Gastrocnemius medialis (tissue), 4 donors: ENCODE data around the gene TMOD3.

ENCODE experiments used
- POLR2A ChIP-seq, 2 donors: fragments of 450-650 bp; IDR thresholded peaks; one replicate each; pipeline ENCODE4 v1.6.1; 2017; ENCODE audit warnings: antibody characterized with exemption in 2 of 2, mild to moderate bottlenecking in 2 of 2, moderate library complexity in 2 of 2
- TF ChIP-seq, protein P1 (sequence below), 5 experiments: fragments of 450-650 bp in 3 of 5; fragments of 200-600 bp in 2 of 5; sonication (generic) in 2 of 5; IDR thresholded peaks in 4 of 5; conservative IDR thresholded peaks in 1 of 5; 1 replicate in 4 of 5; 2 replicates in 1 of 5; pipeline ENCODE4 v1.5.1; 2016 to 2019; ENCODE audit warnings: antibody characterized with exemption in 5 of 5, mild to moderate bottlenecking in 3 of 5, moderate library complexity in 3 of 5

DNA sequence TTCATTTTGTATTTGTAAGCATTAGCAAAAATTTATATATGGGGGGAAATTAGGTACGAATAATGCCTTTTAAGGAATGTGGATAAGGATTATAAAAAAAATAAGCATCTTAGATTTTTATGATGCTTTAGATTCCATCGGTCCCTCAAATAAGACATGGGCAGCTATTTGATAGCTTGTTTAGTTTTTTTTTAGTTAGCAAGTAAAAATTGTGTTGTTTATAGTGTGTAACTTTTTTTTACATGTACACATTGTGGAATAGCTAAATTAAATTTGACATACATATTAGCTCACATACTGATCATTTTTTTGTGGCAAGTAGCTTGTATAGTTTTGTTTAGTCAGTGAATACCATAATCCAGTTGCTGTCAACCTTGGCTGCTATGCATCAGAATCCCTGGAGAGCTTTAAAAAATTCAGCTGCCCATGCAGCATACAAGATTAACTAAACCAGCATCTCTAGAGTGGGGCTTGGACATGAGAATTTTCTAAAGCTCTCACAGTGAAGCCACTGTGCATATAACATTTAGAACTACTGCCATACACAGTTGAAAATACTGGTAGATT is 53.9 kb downstream of the TMOD3 start:
- TF ChIP-seq, protein P1, sequence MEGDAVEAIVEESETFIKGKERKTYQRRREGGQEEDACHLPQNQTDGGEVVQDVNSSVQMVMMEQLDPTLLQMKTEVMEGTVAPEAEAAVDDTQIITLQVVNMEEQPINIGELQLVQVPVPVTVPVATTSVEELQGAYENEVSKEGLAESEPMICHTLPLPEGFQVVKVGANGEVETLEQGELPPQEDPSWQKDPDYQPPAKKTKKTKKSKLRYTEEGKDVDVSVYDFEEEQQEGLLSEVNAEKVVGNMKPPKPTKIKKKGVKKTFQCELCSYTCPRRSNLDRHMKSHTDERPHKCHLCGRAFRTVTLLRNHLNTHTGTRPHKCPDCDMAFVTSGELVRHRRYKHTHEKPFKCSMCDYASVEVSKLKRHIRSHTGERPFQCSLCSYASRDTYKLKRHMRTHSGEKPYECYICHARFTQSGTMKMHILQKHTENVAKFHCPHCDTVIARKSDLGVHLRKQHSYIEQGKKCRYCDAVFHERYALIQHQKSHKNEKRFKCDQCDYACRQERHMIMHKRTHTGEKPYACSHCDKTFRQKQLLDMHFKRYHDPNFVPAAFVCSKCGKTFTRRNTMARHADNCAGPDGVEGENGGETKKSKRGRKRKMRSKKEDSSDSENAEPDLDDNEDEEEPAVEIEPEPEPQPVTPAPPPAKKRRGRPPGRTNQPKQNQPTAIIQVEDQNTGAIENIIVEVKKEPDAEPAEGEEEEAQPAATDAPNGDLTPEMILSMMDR (IDR thresholded peaks at IDR 0.05 in 4 of 5, conservative IDR thresholded peaks at IDR 0.05 in 1 of 5): no peak
- TF ChIP-seq POLR2A (IDR thresholded peaks at IDR 0.05): no peak
